IMR-90 (cell line): ENCODE results near the gene TMC4. TPM values are rescaled to one million over a fixed set of nuclear protein-coding genes. Genes with fewer than 3 reads are reported as not detected.

Experiments
- ATAC-seq: fragments of 200-7000 bp; cut with Tn5 transposase; 2 replicates; pipeline ENCODE4 v1.9.1; 2020; ENCODE audit warnings: low read depth, mild to moderate bottlenecking, moderate library complexity
- BruUV-seq: library from RNA; stranded (reverse); fragments of 400-500 nt; replicated peaks from 2 replicates; lab custom pipeline; 2021; lab: Mats Ljungman, UMichigan
- CTCF ChIA-PET: fragments of 300-600 bp; formaldehyde crosslinking; extraction: SDS; loops from one replicate; lab custom pipeline; 2021; ENCODE audit warnings: antibody characterized with exemption; lab: Yijun Ruan, JAX
- POLR2A ChIA-PET: fragments of 300-600 bp; sonication (Branson Sonifier 250); formaldehyde crosslinking; loops from one replicate; lab custom pipeline; 2022; ENCODE audit warnings: antibody characterized with exemption; ENCODE audit not compliant: unreplicated experiment; lab: Charles Lee
- DNase-seq: peaks from one replicate; pipeline ENCODE4 v3.0.0; 2013
- H2AFZ ChIP-seq: replicated peaks from 2 replicates; pipeline ENCODE3; 2013; ENCODE audit warnings: low read length, mild to moderate bottlenecking; ENCODE audit not compliant: poor library complexity
- H2AK5ac ChIP-seq: 2 replicates; pipeline ENCODE4 v1.6.1; 2013; ENCODE audit warnings: low read depth, low read length, inconsistent platforms
- H2AK9ac ChIP-seq: replicated peaks from 2 replicates; pipeline ENCODE3; 2013; ENCODE audit warnings: mild to moderate bottlenecking, low read depth, low read length, moderate library complexity; ENCODE audit not compliant: poor library complexity
- H2BK120ac ChIP-seq: 2 replicates; pipeline ENCODE4 v1.6.1; 2013; ENCODE audit warnings: low read depth, low read length, inconsistent platforms
- H2BK15ac ChIP-seq: 3 replicates; pipeline ENCODE4 v1.6.1; 2013; ENCODE audit warnings: low read depth, low read length, inconsistent platforms
- H2BK20ac ChIP-seq: 2 replicates; pipeline ENCODE4 v1.6.1; 2013; ENCODE audit warnings: low read depth, mild to moderate bottlenecking, inconsistent platforms, low read length, moderate library complexity
- H2BK5ac ChIP-seq: 2 replicates; pipeline ENCODE4 v1.6.1; 2013; ENCODE audit warnings: mild to moderate bottlenecking, low read depth, low read length, inconsistent platforms; ENCODE audit not compliant: poor library complexity, severe bottlenecking
- H3K14ac ChIP-seq: replicated peaks from 2 replicates; pipeline ENCODE4 v1.6.1; 2013; ENCODE audit warnings: low read depth, low read length, inconsistent platforms
- H3K18ac ChIP-seq: 2 replicates; pipeline ENCODE4 v1.6.1; 2013; ENCODE audit warnings: low read depth, low read length, control low read depth
- H3K23ac ChIP-seq: 2 replicates; pipeline ENCODE4 v1.6.1; 2013; ENCODE audit warnings: low read depth, low read length, inconsistent platforms
- H3K27ac ChIP-seq: 2 replicates; pipeline ENCODE4 v1.5.1; 2013; ENCODE audit warnings: mild to moderate bottlenecking, control low read depth, low read length; ENCODE audit not compliant: insufficient read depth
- H3K27me3 ChIP-seq: 2 replicates; pipeline ENCODE4 v1.6.1; 2013; ENCODE audit warnings: low read length; ENCODE audit not compliant: control insufficient read depth, insufficient read depth
- H3K36me3 ChIP-seq: 2 replicates; pipeline ENCODE4 v1.6.1; 2013; ENCODE audit warnings: low read length, mixed read lengths; ENCODE audit not compliant: control insufficient read depth, insufficient read depth
- H3K4ac ChIP-seq: 2 replicates; pipeline ENCODE4 v1.6.1; 2013; ENCODE audit warnings: low read depth, low read length, inconsistent platforms
- H3K4me1 ChIP-seq: 2 replicates; pipeline ENCODE4 v1.6.1; 2013; ENCODE audit warnings: low read length, mixed read lengths; ENCODE audit not compliant: control insufficient read depth, insufficient read depth
- H3K4me2 ChIP-seq: 2 replicates; pipeline ENCODE4 v1.6.1; 2013; ENCODE audit warnings: low read depth, mild to moderate bottlenecking, control low read depth, low read length, moderate library complexity
- H3K4me3 ChIP-seq: 2 replicates; pipeline ENCODE4 v1.5.1; 2013; ENCODE audit warnings: low read depth, mild to moderate bottlenecking, control low read depth, low read length, moderate library complexity; ENCODE audit not compliant: insufficient read depth
- H3K56ac ChIP-seq: 2 replicates; pipeline ENCODE4 v1.6.1; 2013; ENCODE audit warnings: low read length, inconsistent platforms; ENCODE audit not compliant: insufficient read depth; ENCODE audit errors: extremely low read depth
- H3K79me1 ChIP-seq, 2 experiments: 2 replicates each; pipeline ENCODE4 v1.6.1; 2013; ENCODE audit warnings: low read length in 2 of 2, inconsistent platforms in 1 of 2, low read depth in 1 of 2
- H3K9ac ChIP-seq: 2 replicates; pipeline ENCODE4 v1.6.1; 2013; ENCODE audit warnings: low read depth, low read length, control low read depth
- H3K9me1 ChIP-seq: 2 replicates; pipeline ENCODE4 v1.6.1; 2013; ENCODE audit warnings: low read length, inconsistent platforms; ENCODE audit not compliant: insufficient read depth
- H3K9me3 ChIP-seq: 2 replicates; pipeline ENCODE4 v1.6.1; 2013; ENCODE audit warnings: low read length; ENCODE audit not compliant: control insufficient read depth, insufficient read depth
- H4K20me1 ChIP-seq: 2 replicates; pipeline ENCODE4 v1.6.1; 2013; ENCODE audit warnings: low read length, inconsistent platforms; ENCODE audit not compliant: insufficient read depth
- H4K5ac ChIP-seq: 2 replicates; pipeline ENCODE4 v1.6.1; 2013; ENCODE audit warnings: mild to moderate bottlenecking, low read depth, low read length, control low read depth
- H4K8ac ChIP-seq, 2 experiments: 2 replicates each; pipeline ENCODE4 v1.6.1; 2013; ENCODE audit warnings: low read depth in 2 of 2, low read length in 2 of 2, control low read depth in 1 of 2, inconsistent platforms in 1 of 2
- H4K91ac ChIP-seq: 2 replicates; pipeline ENCODE4 v1.6.1; 2013; ENCODE audit warnings: low read depth, low read length, inconsistent platforms; ENCODE audit not compliant: insufficient read depth
- CHD1 ChIP-seq: IDR thresholded peaks from 2 replicates; pipeline ENCODE4 v1.6.1; 2012; ENCODE audit warnings: low read depth, low read length, improper control_type of control experiment
- CTCF ChIP-seq: conservative IDR thresholded peaks from 2 replicates; pipeline ENCODE4 v1.5.1; 2012; ENCODE audit warnings: mild to moderate bottlenecking, low read depth, low read length, improper control_type of control experiment
- ELK1 ChIP-seq: fragments of 150-350 bp; IDR thresholded peaks from 2 replicates; pipeline ENCODE4 v1.6.1; 2016; ENCODE audit warnings: low read depth, mild to moderate bottlenecking, low read length, moderate library complexity, borderline replicate concordance
- MAFK ChIP-seq: IDR thresholded peaks from 2 replicates; pipeline ENCODE4 v1.6.1; 2012; ENCODE audit warnings: low read depth, low read length, improper control_type of control experiment
- MXI1 ChIP-seq: IDR thresholded peaks from 2 replicates; pipeline ENCODE4 v1.6.1; 2012; ENCODE audit warnings: low read depth, mild to moderate bottlenecking, low read length, moderate library complexity, borderline replicate concordance
- NFE2L2 ChIP-seq: fragments of 150-350 bp; IDR thresholded peaks from 2 replicates; pipeline ENCODE4 v1.6.1; 2016; ENCODE audit warnings: low read depth, mild to moderate bottlenecking, low read length
- RCOR1 ChIP-seq: IDR thresholded peaks from 2 replicates; pipeline ENCODE4 v1.6.1; 2012; ENCODE audit warnings: mild to moderate bottlenecking, low read length, improper control_type of control experiment; ENCODE audit not compliant: insufficient replicate concordance
- RFX5 ChIP-seq: IDR thresholded peaks from 2 replicates; pipeline ENCODE4 v1.8.0; 2012; ENCODE audit warnings: low read depth, mild to moderate bottlenecking, low read length, moderate library complexity
- SMC3 ChIP-seq: fragments of 150-350 bp; IDR thresholded peaks from 2 replicates; pipeline ENCODE4 v1.6.1; 2016; ENCODE audit warnings: low read depth, mild to moderate bottlenecking, antibody characterized with exemption, low read length, moderate library complexity
- USF2 ChIP-seq: fragments of 150-350 bp; IDR thresholded peaks from 2 replicates; pipeline ENCODE4 v1.6.1; 2017; ENCODE audit warnings: mild to moderate bottlenecking, antibody characterized with exemption, low read length, low read depth
- WGBS, 2 experiments: methylation state at CpG; one replicate each; pipeline versions ENCODE4 v1.1.5 to v1.1.7; 2013; ENCODE audit warnings: missing lambda C conversion rate in 2 of 2; ENCODE audit not compliant: insufficient read length in 1 of 2; ENCODE audit errors: extremely low coverage in 2 of 2; 5-methylcytosine and 5-hydroxymethylcytosine counted together
- dilution Hi-C: fragments of 300-500 bp; cut with HindIII; formaldehyde crosslinking; loops from one replicate; pipeline ENCODE4 v1.14.3; 2018; ENCODE audit warnings: low sequenced_read_pairs; ENCODE audit not compliant: unreplicated experiment
- in situ Hi-C: fragments of 300-500 bp; cut with MboI; formaldehyde crosslinking; loops from 3 replicates; pipeline ENCODE4 v1.14.3; 2019; ENCODE audit warnings: low sequenced_read_pairs, inconsistent platforms, mixed read lengths
- intact Hi-C: fragments of 100-400 bp; cut with micrococcal nuclease; formaldehyde crosslinking; loops from 2 replicates; pipeline ENCODE4 v1.10.0; 2022
- polyA plus RNA-seq, 3 experiments: library from polyadenylated mRNA; depleted of rRNA; stranded (reverse); fragments of >200 nt; gene quantifications; 2 replicates each; pipeline ENCODE4 v1.2.3, GENCODE V29; 2012; ENCODE audit warnings: low replicate concordance in 1 of 3
- total RNA-seq: library from RNA; depleted of rRNA; stranded (reverse); fragments of >200 nt; gene quantifications from 2 replicates; pipeline ENCODE4 v1.2.3, GENCODE V29; 2012

Gene TMC4
- total and polyA plus RNA-seq, 2 of the 4 experiments (the other 2 are of a cell fraction) = 0.72 to 1.1 TPM

GRCh38 chr19:54193011-54193410 is 20.1 kb upstream of the TMC4 start:
- Histone ChIP-seq H3K4ac (no peak overlapping the region), H3K4me3 (no peak overlapping the region), H2AFZ (no peak overlapping the region), H2BK5ac (no peak overlapping the region), H3K36me3 (peaks cover 5% of the 10 kb centered on the region; the same call in 1 of the 2 replicates), H2AK5ac (no peak overlapping the region; the same call in 1 of the 2 replicates), H3K23ac (no peak overlapping the region), H3K4me1 (peaks cover 5% of the 10 kb centered on the region), H3K18ac (no peak overlapping the region), H4K5ac (no peak overlapping the region), H3K27ac (no peak overlapping the region), H4K20me1 (peaks cover 16% of the 10 kb centered on the region), H3K27me3 (no peaks in the 10 kb centered on the region), H3K56ac (no peak overlapping the region), H3K14ac (no peak overlapping the region), H2AK9ac (no peak overlapping the region), H2BK15ac (no peak overlapping the region), H3K79me1 (peaks cover 16 to 31% of the 10 kb centered on the region in 2 experiments), H4K91ac (no peak overlapping the region), H2BK120ac (no peak overlapping the region), H3K9me3 (no peaks in the 10 kb centered on the region), H2BK20ac (no peak overlapping the region), H3K9ac (no peak overlapping the region), H3K4me2 (no peak overlapping the region), H4K8ac (no peak overlapping the region), H3K9me1 (no peaks in the 10 kb centered on the region)
- DNase-seq (no peak), ATAC-seq (no peak)
- dilution Hi-C loops (no loop called here), in situ Hi-C loops (no loop called here), intact Hi-C loops (no loop called here)
- no TSS peak for BruUV-seq
- TF ChIP-seq ELK1 = no peak
- TF ChIP-seq RFX5 = no peak
- no peak for TF ChIP-seq SMC3
- no peak for TF ChIP-seq MAFK
- no peak for TF ChIP-seq USF2
- TF ChIP-seq NFE2L2 = no peak
- TF ChIP-seq CHD1 = no peak
- TF ChIP-seq RCOR1 = no peak
- no peak for TF ChIP-seq CTCF
- TF ChIP-seq MXI1 = no peak
- WGBS, 2 experiments = no CpG with 5 or more reads among the region's 11 CpGs
- ChIA-PET POLR2A (no interaction called here), CTCF (no interaction called here)
